Measurements from ENCODE around the gene MAGI1. TPM values are rescaled to one million over a fixed set of nuclear protein-coding genes. Genes with fewer than 3 reads are reported as not detected.

The MAGI1 gene
- total and polyA plus RNA-seq, 2 donors (not counting 1 experiment from before 2014, with no cell fraction given) = 15.7 to 23.7 TPM

DNA sequence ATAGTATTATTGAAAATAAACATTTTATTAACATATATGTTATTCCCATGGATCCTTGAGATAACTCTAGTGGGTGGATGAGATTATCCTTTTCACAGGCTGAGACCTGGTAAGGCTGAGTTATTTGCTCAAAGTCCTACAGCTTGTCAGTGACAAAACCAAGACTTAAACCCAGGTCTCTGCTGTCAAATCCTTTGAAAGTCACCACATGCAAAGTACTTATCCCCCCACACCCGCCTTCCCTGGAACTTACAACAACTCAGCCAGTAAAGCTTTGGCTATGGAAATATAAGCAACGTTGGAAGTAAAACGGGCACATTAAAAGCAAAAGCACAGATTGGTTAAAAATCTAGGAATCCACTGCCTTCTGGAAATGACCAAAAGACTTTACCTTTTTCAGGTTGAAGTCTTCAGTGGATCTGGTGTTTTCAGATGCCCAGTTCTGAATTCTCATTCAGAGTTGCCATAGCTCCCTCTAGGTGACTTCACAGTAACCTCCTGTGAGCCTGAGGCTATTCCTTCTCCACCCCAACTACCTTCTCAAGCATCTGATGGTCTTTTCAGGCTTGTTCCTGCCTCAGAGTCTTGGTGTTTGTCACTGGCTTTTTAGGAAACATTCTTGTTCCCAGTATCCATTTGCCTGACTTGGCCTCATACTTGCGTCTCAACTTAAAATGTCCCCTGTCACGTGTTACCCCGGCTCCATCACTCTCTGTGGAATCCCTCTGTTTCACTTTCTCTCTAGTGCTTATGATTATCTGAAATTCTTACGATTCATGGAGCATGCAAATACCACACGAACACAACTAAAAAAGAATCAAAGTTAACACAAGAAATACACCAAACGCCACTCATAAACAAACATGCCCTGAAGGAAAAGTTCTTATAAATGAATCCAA is 131.2 kb downstream of the MAGI1 start:
- DNase-seq (ENCODE audit: low read depth in 2 of 2) = no peak
- Histone ChIP-seq H3K4me1 (ENCODE audit: control insufficient read depth, extremely low read depth, insufficient read depth, low read length) (peaks cover 2% of the 10 kb centered on the region), H3K9ac (ENCODE audit: insufficient read depth, low read length) (no peak overlapping the region), H3K4me2 (ENCODE audit: extremely low read depth, insufficient read depth, low read length) (no peak overlapping the region), H3K27me3 (ENCODE audit: control insufficient read depth, insufficient read depth, low read length) (no peaks in the 10 kb centered on the region), H3K4me3 (replicated peaks in 1 of 4; ENCODE audit: control extremely low read depth in 1 of 4, insufficient read depth in 1 of 4, low read depth in 3 of 4, low read length in 4 of 4) (no peak overlapping the region), H4K20me1 (ENCODE audit: control insufficient read depth, extremely low read depth, insufficient read depth, low read length) (no peaks in the 10 kb centered on the region), H3K27ac (ENCODE audit: insufficient read depth, low read length) (no peak overlapping the region), H3K79me2 (ENCODE audit: control insufficient read depth, insufficient read depth, low read length) (no peaks in the 10 kb centered on the region), H2AFZ (ENCODE audit: low read length) (no peak overlapping the region), H3K36me3 (ENCODE audit: control insufficient read depth, insufficient read depth, low read length) (no peaks in the 10 kb centered on the region), H3K9me3 (ENCODE audit: control insufficient read depth, insufficient read depth, low read depth, low read length) (no peaks in the 10 kb centered on the region)
- TF ChIP-seq CTCF (conservative IDR thresholded peaks at IDR 0.05 in 1 of 2, IDR thresholded peaks at IDR 0.05 in 1 of 2; ENCODE audit: low read depth in 1 of 2, low read length in 2 of 2) (no peak), EZH2 (IDR thresholded peaks at IDR 0.05; ENCODE audit: low read length, missing control alignments) (no peak)

GRCh38 chr3:65905771-65906170 is 132.9 kb downstream of the MAGI1 start:
- Histone ChIP-seq H2AFZ (ENCODE audit: low read length) (no peak overlapping the region), H3K4me3 (replicated peaks in 1 of 4; ENCODE audit: control extremely low read depth in 1 of 4, insufficient read depth in 1 of 4, low read depth in 3 of 4, low read length in 4 of 4) (no peak overlapping the region), H3K79me2 (ENCODE audit: control insufficient read depth, insufficient read depth, low read length) (no peaks in the 10 kb centered on the region), H3K27ac (ENCODE audit: insufficient read depth, low read length) (no peak overlapping the region), H3K9me3 (ENCODE audit: control insufficient read depth, insufficient read depth, low read depth, low read length) (no peaks in the 10 kb centered on the region), H4K20me1 (ENCODE audit: control insufficient read depth, extremely low read depth, insufficient read depth, low read length) (no peaks in the 10 kb centered on the region), H3K4me1 (ENCODE audit: control insufficient read depth, extremely low read depth, insufficient read depth, low read length) (peaks cover 2% of the 10 kb centered on the region), H3K36me3 (ENCODE audit: control insufficient read depth, insufficient read depth, low read length) (no peaks in the 10 kb centered on the region), H3K4me2 (ENCODE audit: extremely low read depth, insufficient read depth, low read length) (no peak overlapping the region), H3K9ac (ENCODE audit: insufficient read depth, low read length) (no peak overlapping the region), H3K27me3 (ENCODE audit: control insufficient read depth, insufficient read depth, low read length) (no peaks in the 10 kb centered on the region)
- no peak for TF ChIP-seq EZH2 (IDR thresholded peaks at IDR 0.05; ENCODE audit: low read length, missing control alignments)
- no peak for TF ChIP-seq CTCF (conservative IDR thresholded peaks at IDR 0.05 in 1 of 2, IDR thresholded peaks at IDR 0.05 in 1 of 2; ENCODE audit: low read depth in 1 of 2, low read length in 2 of 2)
- no peak for DNase-seq (ENCODE audit: low read depth in 2 of 2)

DNA sequence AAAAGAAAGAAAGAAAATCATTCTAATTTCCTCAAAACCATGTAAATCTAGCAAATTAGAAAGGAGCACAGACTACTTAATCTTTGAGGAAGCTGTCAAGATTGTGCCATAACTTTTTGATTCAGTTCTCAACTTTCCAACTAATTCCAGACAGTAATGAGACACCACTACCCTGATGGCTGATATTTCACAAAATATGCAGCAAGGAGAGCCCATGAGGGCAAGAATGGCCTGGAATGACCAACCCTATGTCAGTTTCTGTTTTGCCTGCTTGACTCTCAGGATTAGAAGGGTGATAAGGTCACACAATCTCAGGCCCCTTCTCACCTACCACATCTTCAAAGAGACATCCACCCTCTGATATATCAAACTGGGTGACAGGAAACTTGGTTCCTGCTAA is 134.7 kb downstream of the MAGI1 start:
- TF ChIP-seq CTCF (conservative IDR thresholded peaks at IDR 0.05 in 1 of 2, IDR thresholded peaks at IDR 0.05 in 1 of 2; ENCODE audit: low read depth in 1 of 2, low read length in 2 of 2) (no peak), EZH2 (IDR thresholded peaks at IDR 0.05; ENCODE audit: low read length, missing control alignments) (no peak)
- no peaks in the 10 kb centered on the region for H4K20me1 ChIP-seq (ENCODE audit: control insufficient read depth, extremely low read depth, insufficient read depth, low read length)
- no peak overlapping the region for H3K4me3 ChIP-seq (replicated peaks in 1 of 4; ENCODE audit: control extremely low read depth in 1 of 4, insufficient read depth in 1 of 4, low read depth in 3 of 4, low read length in 4 of 4)
- no peaks in the 10 kb centered on the region for H3K9me3 ChIP-seq (ENCODE audit: control insufficient read depth, insufficient read depth, low read depth, low read length)
- H3K36me3 ChIP-seq (ENCODE audit: control insufficient read depth, insufficient read depth, low read length) = no peaks in the 10 kb centered on the region
- H3K27me3 ChIP-seq (ENCODE audit: control insufficient read depth, insufficient read depth, low read length) = no peaks in the 10 kb centered on the region
- H3K79me2 ChIP-seq (ENCODE audit: control insufficient read depth, insufficient read depth, low read length) = no peaks in the 10 kb centered on the region
- H3K4me1 ChIP-seq (ENCODE audit: control insufficient read depth, extremely low read depth, insufficient read depth, low read length) = peaks cover 2% of the 10 kb centered on the region
- H2AFZ ChIP-seq (ENCODE audit: low read length) = no peak overlapping the region
- no peak overlapping the region for H3K4me2 ChIP-seq (ENCODE audit: extremely low read depth, insufficient read depth, low read length)
- no peak overlapping the region for H3K9ac ChIP-seq (ENCODE audit: insufficient read depth, low read length)
- no peak for DNase-seq (ENCODE audit: low read depth in 2 of 2)
- no peak overlapping the region for H3K27ac ChIP-seq (ENCODE audit: insufficient read depth, low read length)
